Hepatic stellate cell (primary cell): ENCODE data around the gene TGM4.
A peak's percentile ranks its signal among the peaks of the same experiment; 100 is the strongest.

Experiments
- DNase-seq: peaks from one replicate; pipeline ENCODE4 v3.0.0; 2011; ENCODE audit warnings: low spot score

The TGM4 gene

DNA sequence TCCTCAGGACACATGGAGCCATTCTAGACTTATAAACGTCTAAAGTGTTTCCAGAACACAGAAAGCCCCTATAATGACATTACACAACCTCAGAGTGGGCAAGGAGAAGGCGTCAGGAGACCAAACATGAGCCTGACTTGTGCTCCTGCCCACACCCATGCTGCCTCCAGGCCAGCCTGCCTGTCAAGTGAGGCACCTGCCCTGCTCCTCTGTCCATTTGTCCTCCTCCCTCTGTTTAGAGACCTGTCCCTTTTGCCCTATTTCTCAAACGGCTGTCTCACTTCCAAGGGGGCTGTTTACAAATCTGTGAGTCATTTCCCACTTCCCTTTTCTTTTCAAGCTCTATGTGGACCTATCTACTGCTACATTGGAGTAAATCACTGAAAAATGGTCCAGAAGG, 80.6 kb downstream of the TGM4 start:
- DNase-seq, result peak; percentile 24

DNA sequence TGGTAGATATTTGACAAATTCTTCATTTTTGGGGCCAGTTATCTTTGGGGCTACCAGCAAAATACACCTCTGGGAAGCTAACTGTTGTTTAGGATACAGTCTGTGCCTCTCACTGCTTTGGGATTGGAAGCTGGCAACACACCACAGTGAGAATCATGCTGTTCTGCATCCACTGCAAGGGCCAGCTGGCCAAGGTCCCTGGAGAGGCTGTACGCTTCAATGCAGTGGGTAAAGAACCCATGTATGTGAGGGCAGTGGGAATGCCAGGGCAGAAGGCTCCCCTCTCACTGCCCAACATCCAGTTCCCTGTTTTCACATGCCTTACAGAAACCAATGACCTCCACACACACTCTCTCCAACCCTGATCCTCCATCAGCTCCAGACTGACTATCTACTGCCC, 81.5 kb downstream of the TGM4 start:
- no peak for DNase-seq

DNA sequence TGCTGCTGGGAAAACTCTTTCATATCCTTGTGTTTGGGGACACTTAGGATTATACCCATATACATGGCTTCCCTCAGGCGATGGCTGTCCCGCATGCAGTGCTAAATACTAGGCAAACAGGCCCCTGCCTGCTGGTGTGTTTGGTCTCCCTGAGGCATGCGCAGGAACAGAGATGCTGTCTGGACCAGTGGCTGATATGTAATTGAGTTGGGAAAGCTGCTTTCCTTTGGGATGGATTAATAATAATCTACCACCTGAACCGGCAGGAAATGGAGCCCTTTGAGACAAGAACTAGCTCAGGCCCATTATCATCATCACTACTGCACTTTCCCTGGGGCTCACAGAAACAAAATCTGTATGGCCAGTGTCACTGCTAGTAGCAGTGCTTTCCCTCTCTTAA, 83.6 kb downstream of the TGM4 start:
- DNase-seq, result no peak

GRCh38 chr3:44958386-44958785, 84.0 kb downstream of the TGM4 start:
- DNase-seq, result no peak

GRCh38 chr3:44960387-44961026, 86.1 kb downstream of the TGM4 start:
- DNase-seq, result no peak

- DNase-seq, result no peak
Measured at GRCh38 chr3:44961888-44962287, 87.5 kb downstream of the TGM4 start.

DNA sequence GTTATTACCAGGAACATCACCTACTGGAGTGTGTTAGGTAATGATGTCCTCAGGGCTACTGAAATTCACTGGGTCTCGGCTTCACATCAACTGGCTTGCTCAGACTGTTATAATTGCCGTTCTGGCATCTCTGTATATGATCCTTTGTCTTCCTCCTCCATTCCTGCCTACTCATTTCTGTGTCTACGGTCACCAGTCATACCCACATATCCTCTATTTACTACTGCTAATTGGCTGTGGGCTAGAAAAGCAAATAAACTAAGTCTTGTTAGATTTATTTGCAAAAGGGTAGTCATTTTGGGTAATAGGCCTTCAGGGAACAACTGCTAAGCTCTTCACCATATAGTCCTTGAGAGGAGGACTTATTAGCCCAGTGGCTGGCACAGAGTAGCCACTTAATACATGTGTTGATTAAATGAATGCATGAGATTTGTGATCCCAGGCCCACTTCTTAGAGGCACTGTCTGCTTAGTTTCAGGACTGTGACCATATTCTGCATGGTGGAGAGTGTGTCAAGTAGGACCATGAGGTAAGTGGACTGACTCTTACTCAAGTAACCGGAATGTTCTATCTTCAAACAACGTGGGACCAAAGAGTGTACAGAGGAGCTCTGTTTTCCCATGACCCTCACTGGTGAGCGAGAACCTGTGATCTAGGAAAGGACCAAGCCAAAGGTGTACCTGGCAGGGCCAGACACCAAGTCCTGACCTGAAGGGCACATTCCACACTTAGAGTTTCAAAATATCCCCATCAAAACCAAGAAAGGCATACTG, 88.4 kb downstream of the TGM4 start:
- DNase-seq, result no peak

DNA sequence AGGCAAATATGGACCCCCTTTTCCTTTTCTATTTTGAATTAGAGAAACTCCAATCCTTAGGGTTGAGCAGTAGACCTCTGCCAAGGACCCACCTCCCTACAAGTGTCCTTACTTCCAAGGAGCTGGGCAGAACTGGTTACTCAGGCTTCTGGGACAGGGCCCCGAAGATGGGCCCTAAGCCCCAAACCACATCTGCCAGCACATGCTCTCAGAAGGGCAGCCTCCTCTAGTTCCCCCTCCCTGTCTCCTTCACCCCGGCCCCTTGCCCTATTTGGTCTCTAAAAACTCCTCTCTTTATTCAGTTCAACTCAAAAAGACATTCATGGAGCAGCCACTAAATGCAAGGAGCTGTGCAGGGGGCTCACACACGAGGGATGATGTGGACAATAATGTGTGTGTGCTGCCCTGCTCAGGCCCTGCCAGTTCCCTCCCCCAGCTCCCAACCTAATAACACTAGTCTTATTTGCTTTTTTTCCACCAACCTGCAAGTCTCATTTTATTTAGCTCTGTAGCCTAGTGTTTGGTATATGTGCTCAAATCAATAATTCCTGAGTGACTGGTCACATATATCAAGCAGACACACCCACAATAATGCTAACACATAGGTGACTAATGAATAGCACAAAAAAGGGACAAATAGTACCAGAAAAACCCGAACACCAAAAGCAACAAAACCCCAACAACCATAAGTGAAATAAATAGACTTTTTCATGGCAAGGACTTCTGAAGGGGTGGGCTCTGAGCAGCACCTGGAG, 89.3 kb downstream of the TGM4 start:
- no peak for DNase-seq
